PC-9 (cell line): ENCODE results near the gene COPS6. TPM values are rescaled to one million over a fixed set of nuclear protein-coding genes. Genes with fewer than 3 reads are reported as not detected.

ENCODE experiments used
- BruUV-seq: library from RNA; stranded (reverse); fragments of 400-500 nt; replicated peaks from 2 replicates; lab custom pipeline; 2021; lab: Mats Ljungman, UMichigan
- CTCF ChIA-PET: fragments of 300-600 bp; sonication (Branson Sonifier 250); formaldehyde crosslinking; loops from one replicate; lab custom pipeline; 2022; ENCODE audit warnings: antibody characterized with exemption; lab: Charles Lee
- POLR2A ChIA-PET: fragments of 300-600 bp; sonication (Branson Sonifier 250); formaldehyde crosslinking; loops from one replicate; lab custom pipeline; 2022; ENCODE audit warnings: antibody characterized with exemption; ENCODE audit not compliant: unreplicated experiment; lab: Charles Lee
- DNase-seq, 2 experiments: peaks; one replicate each; pipeline versions ENCODE4 v3.0.0 to v3.0.0-alpha.2; 2015 to 2022; ENCODE audit warnings: mixed read lengths in 1 of 2
- H2AFZ ChIP-seq: fragments of 200-600 bp; sonication (generic); 2 replicates; pipeline ENCODE4 v1.8.1; 2017; ENCODE audit warnings: antibody characterized with exemption
- H3F3A ChIP-seq: fragments of 200-600 bp; sonication (generic); 2 replicates; pipeline ENCODE4 v1.8.1; 2017; ENCODE audit warnings: antibody characterized with exemption, mild to moderate bottlenecking, low read depth; ENCODE audit not compliant: insufficient read depth
- H3K27ac ChIP-seq: fragments of 200-600 bp; sonication (generic); 2 replicates; pipeline ENCODE4 v1.6.1; 2016; ENCODE audit warnings: mixed run types
- H3K27me3 ChIP-seq: fragments of 200-600 bp; sonication (generic); 2 replicates; pipeline ENCODE4 v1.6.1; 2016; ENCODE audit warnings: low read depth, mixed run types; ENCODE audit not compliant: insufficient read depth
- H3K36me3 ChIP-seq: fragments of 200-600 bp; sonication (generic); 2 replicates; pipeline ENCODE4 v1.6.1; 2016; ENCODE audit warnings: low read depth, mixed run types
- H3K4me1 ChIP-seq: fragments of 200-600 bp; sonication (generic); replicated peaks from 2 replicates; pipeline ENCODE4 v1.6.1; 2016; ENCODE audit warnings: mixed run types; ENCODE audit not compliant: insufficient read depth
- H3K4me2 ChIP-seq: fragments of 200-600 bp; sonication (generic); 2 replicates; pipeline ENCODE4 v1.6.1; 2017; ENCODE audit warnings: mixed run types
- H3K4me3 ChIP-seq: fragments of 200-600 bp; sonication (generic); 2 replicates; pipeline ENCODE4 v1.6.1; 2016; ENCODE audit warnings: mixed run types
- H3K79me2 ChIP-seq: fragments of 200-600 bp; sonication (generic); 2 replicates; pipeline ENCODE4 v1.6.1; 2017; ENCODE audit warnings: low read depth, mixed run types
- H3K9me2 ChIP-seq: fragments of 200-600 bp; sonication (generic); 2 replicates; pipeline ENCODE4 v1.8.1; 2017; ENCODE audit warnings: mild to moderate bottlenecking; ENCODE audit not compliant: insufficient read depth
- H3K9me3 ChIP-seq: fragments of 200-600 bp; sonication (generic); 2 replicates; pipeline ENCODE4 v1.8.1; 2016; ENCODE audit warnings: low read depth; ENCODE audit not compliant: insufficient read depth
- H4K20me1 ChIP-seq: fragments of 200-600 bp; sonication (generic); 2 replicates; pipeline ENCODE4 v1.8.1; 2017; ENCODE audit not compliant: insufficient read depth
- CTCF ChIP-seq: fragments of 200-600 bp; sonication (generic); conservative IDR thresholded peaks from 2 replicates; pipeline ENCODE4 v1.6.1; 2017; ENCODE audit warnings: mixed run types, antibody characterized with exemption, mild to moderate bottlenecking, moderate library complexity
- EZH2 ChIP-seq: fragments of 200-600 bp; sonication (generic); IDR thresholded peaks from 2 replicates; pipeline ENCODE4 v1.8.0; 2017; ENCODE audit warnings: antibody characterized with exemption, low read depth
- intact Hi-C: fragments of 100-400 bp; cut with micrococcal nuclease; formaldehyde crosslinking; loops from one replicate; pipeline ENCODE4 v1.10.0; 2022; ENCODE audit not compliant: unreplicated experiment
- total RNA-seq: library from RNA; stranded (reverse); gene quantifications from 2 replicates; pipeline ENCODE4 v1.2.3, GENCODE V29; 2021

Gene COPS6
- total RNA-seq, 1 experiment from 2014 or later, result 145 TPM

- peak overlapping the region; percentile 57 for H3K4me2 ChIP-seq
- TF ChIP-seq EZH2 (no peak), CTCF (peak; percentile 89)
- ChIA-PET POLR2A (interaction anchor here (0.5 to 0.8 kb wide), 4 partner anchors 19 to 325 kb away, joined by 3 to 10 read pairs (median 6); no protein-coding TSS in a partner anchor), CTCF (interaction anchor here (0.6 to 1.1 kb wide), 5 partner anchors 22 to 137 kb away, joined by 3 to 10 read pairs (median 4); partner anchors contain the start of gene AP4M1)
- peak overlapping the region; percentile 46 for H3K27ac ChIP-seq
- H3K79me2 ChIP-seq, result peaks cover 6% of the 10 kb centered on the region; the same call in 1 of the 2 replicates
- H3K4me1 ChIP-seq, result peaks cover 12% of the 10 kb centered on the region; the same call in 1 of the 2 replicates
- H3K9me2 ChIP-seq, result no peaks in the 10 kb centered on the region
- H3K36me3 ChIP-seq, result no peaks in the 10 kb centered on the region
- H2AFZ ChIP-seq, result peak overlapping the region; percentile 71; the same call in 1 of the 2 replicates
- intact Hi-C loops, result loop anchor here (1.0 to 10.0 kb wide), 5 partner anchors 50 to 724 kb away; partner anchors contain the start of genes SLC12A9 and ZNF3
- no peak overlapping the region; the same call in 1 of the 2 replicates for H3K4me3 ChIP-seq
- peaks cover 30% of the 10 kb centered on the region for H3F3A ChIP-seq
- no TSS peak for BruUV-seq
- DNase-seq, result peak; percentile 39 to 86
- no peaks in the 10 kb centered on the region for H3K9me3 ChIP-seq
- no peaks in the 10 kb centered on the region for H4K20me1 ChIP-seq
- H3K27me3 ChIP-seq, result no peaks in the 10 kb centered on the region
Measured at GRCh38 chr7:100130608-100131453, 42.1 kb downstream of the COPS6 start.

GRCh38 chr7:100132126-100132525 lies 43.4 kb downstream of the COPS6 start:
- TF ChIP-seq CTCF (no peak), EZH2 (no peak)
- Histone ChIP-seq H4K20me1 (no peaks in the 10 kb centered on the region), H3K4me2 (no peak overlapping the region), H3K9me2 (no peaks in the 10 kb centered on the region), H3K4me3 (no peak overlapping the region), H3K4me1 (peaks cover 12% of the 10 kb centered on the region; the same call in 1 of the 2 replicates), H3F3A (peaks cover 30% of the 10 kb centered on the region), H2AFZ (no peak overlapping the region), H3K27me3 (no peaks in the 10 kb centered on the region), H3K27ac (no peak overlapping the region), H3K36me3 (no peaks in the 10 kb centered on the region), H3K9me3 (no peaks in the 10 kb centered on the region), H3K79me2 (no peaks in the 10 kb centered on the region)
- intact Hi-C loops, result loop anchor here (1.0 to 10.0 kb wide), 4 partner anchors 83 to 723 kb away; partner anchors contain the start of gene SLC12A9
- no peak for DNase-seq
- ChIA-PET CTCF (interaction anchor here (0.6 to 1.4 kb wide), 5 partner anchors 50 to 321 kb away, joined by 4 to 9 read pairs (median 5); no protein-coding TSS in a partner anchor), POLR2A (interaction anchor here (1.1 kb wide), 1 partner anchor 17 kb away, joined by 6 read pairs; the partner anchor contains the start of gene LAMTOR4)
- BruUV-seq, result no TSS peak

- no peak overlapping the region for H2AFZ ChIP-seq
- CTCF ChIA-PET, result interaction anchor here (0.6 to 1.4 kb wide), 6 partner anchors 12 to 320 kb away, joined by 3 to 9 read pairs (median 5); no protein-coding TSS in a partner anchor
Measured at GRCh38 chr7:100132697-100133151, 44.0 kb downstream of the COPS6 start.

More at GRCh38 chr7:100132697-100133151, 44.0 kb downstream of the COPS6 start:
- no TSS peak for BruUV-seq
- no peak overlapping the region for H3K4me2 ChIP-seq
- no peak overlapping the region for H3K27ac ChIP-seq
- H3K9me2 ChIP-seq, result no peaks in the 10 kb centered on the region
- H3K79me2 ChIP-seq, result no peaks in the 10 kb centered on the region
- H3F3A ChIP-seq, result peaks cover 36% of the 10 kb centered on the region
- POLR2A ChIA-PET, result interaction anchor here (1.1 kb wide), 1 partner anchor 16 kb away, joined by 6 read pairs; the partner anchor contains the start of gene LAMTOR4
- H4K20me1 ChIP-seq, result no peaks in the 10 kb centered on the region
- no peaks in the 10 kb centered on the region for H3K9me3 ChIP-seq
- no peak overlapping the region for H3K4me3 ChIP-seq
- no peak for TF ChIP-seq EZH2
- TF ChIP-seq CTCF, result peak; percentile 89
- peak; percentile 49 to 74 for DNase-seq
- intact Hi-C loops, result loop anchor here (1.0 to 10.0 kb wide), 4 partner anchors 82 to 722 kb away; partner anchors contain the start of gene SLC12A9
- no peaks in the 10 kb centered on the region for H3K36me3 ChIP-seq
- H3K4me1 ChIP-seq, result peaks cover 17% of the 10 kb centered on the region
- H3K27me3 ChIP-seq, result no peaks in the 10 kb centered on the region
